GM19351 (cell line): Measurements from ENCODE around the gene NGEF.

Experiments
- ATAC-seq: cut with Tn5 transposase; IDR thresholded peaks from one replicate; pipeline ENCODE4 v1.9.1; 2021; ENCODE audit warnings: mild to moderate bottlenecking, moderate library complexity; ENCODE audit not compliant: unreplicated experiment

NGEF gene

GRCh38 chr2:233047206-233047605 lies 34.1 kb upstream of the NGEF start:
- ATAC-seq: no peak

GRCh38 chr2:233044974-233045605 lies 32.0 kb upstream of the NGEF start:
- no peak for ATAC-seq

GRCh38 chr2:233042549-233042948 lies 29.5 kb upstream of the NGEF start:
- ATAC-seq: no peak

- no peak for ATAC-seq
Observed at GRCh38 chr2:233041722-233042323, 28.8 kb upstream of the NGEF start.

- no peak for ATAC-seq
Observed at GRCh38 chr2:233040571-233040970, 27.5 kb upstream of the NGEF start.

GRCh38 chr2:233039846-233040530 lies 26.9 kb upstream of the NGEF start:
- no peak for ATAC-seq

- no peak for ATAC-seq
Observed at GRCh38 chr2:233039212-233039845, 26.3 kb upstream of the NGEF start.

- no peak for ATAC-seq
Observed at GRCh38 chr2:233037078-233037477, 24.0 kb upstream of the NGEF start.

- ATAC-seq: no peak
Observed at GRCh38 chr2:233036162-233036838, 23.2 kb upstream of the NGEF start.

- ATAC-seq: no peak
Observed at GRCh38 chr2:233035426-233036161, 22.5 kb upstream of the NGEF start.

GRCh38 chr2:233034091-233034882 lies 21.2 kb upstream of the NGEF start:
- ATAC-seq: no peak

- ATAC-seq: no peak
Observed at GRCh38 chr2:233033672-233034071, 20.6 kb upstream of the NGEF start.

GRCh38 chr2:233032551-233033320 lies 19.7 kb upstream of the NGEF start, which contains the start of gene NEU2:
Gene NEU2 (plus strand): TSS chr2:233032672. CDS start chr2:233032672, 0 bp downstream.
- ATAC-seq: no peak

- ATAC-seq: no peak
Observed at GRCh38 chr2:233031556-233032500, 18.8 kb upstream of the NGEF start.

GRCh38 chr2:233029321-233029720 lies 16.3 kb upstream of the NGEF start:
- ATAC-seq: no peak

GRCh38 chr2:233026198-233026813 lies 13.2 kb upstream of the NGEF start:
- no peak for ATAC-seq

- no peak for ATAC-seq
Observed at GRCh38 chr2:233025706-233026105, 12.7 kb upstream of the NGEF start.
